Measurements from ENCODE around the gene TMIE. TPM values are rescaled to one million over a fixed set of nuclear protein-coding genes. Genes with fewer than 3 reads are reported as not detected.

The TMIE gene
- polyA plus RNA-seq, 3 donors, result not detected

DNA sequence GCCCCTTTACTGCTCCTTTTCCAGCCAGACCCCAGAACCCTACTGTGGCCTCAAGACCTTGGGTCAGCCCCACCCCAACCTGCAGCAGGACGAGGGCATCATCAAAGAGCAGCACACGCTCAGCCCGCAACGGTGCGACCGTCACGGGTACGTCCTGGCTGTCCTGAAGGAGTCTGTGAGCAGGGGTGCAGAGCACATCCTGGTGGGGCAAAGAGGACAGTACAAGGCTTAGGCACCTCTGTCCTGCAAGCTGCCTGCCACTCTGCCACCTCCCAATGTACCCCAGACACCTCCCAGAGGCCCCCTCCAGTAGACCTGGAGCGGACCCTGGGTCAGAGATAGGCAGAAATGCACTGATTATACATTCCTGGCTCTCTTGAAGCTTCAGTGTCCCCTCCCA, 15.7 kb upstream of the TMIE start:
- Mint-ChIP-seq H3K27me3 (ENCODE audit: low read depth in 3 of 3) (peaks cover 1 to 10% (median 2%) of the 10 kb centered on the region in 3 donors), H3K4me1 (peaks cover 9% of the 10 kb centered on the region), H3K36me3 (peaks cover 0 to 9% of the 10 kb centered on the region in 2 donors), H3K27ac (peak overlapping the region in 1 of 7 donors; percentile 81), H3K4me3 (no peak overlapping the region), H3K9me3 (no peaks in the 10 kb centered on the region)
- Histone ChIP-seq H3K27ac (ENCODE audit: low read depth in 1 of 2, low read length in 2 of 2) (no peak overlapping the region), H3K4me3 (replicated peaks in 1 of 3; ENCODE audit: low read depth in 2 of 3, low read length in 3 of 3) (no peak overlapping the region), H3K9ac (ENCODE audit: insufficient read depth, low read length, poor library complexity, severe bottlenecking) (no peak overlapping the region), H3K27me3 (ENCODE audit: control insufficient read depth in 2 of 2, insufficient read depth in 2 of 2, low read length in 2 of 2) (no peaks in the 10 kb centered on the region), H3K4me2 (replicated peaks; ENCODE audit: extremely low read depth, low read length, poor library complexity, severe bottlenecking) (no peak overlapping the region), H3K79me2 (ENCODE audit: insufficient read depth, low read length) (no peaks in the 10 kb centered on the region), H3K9me3 (replicated peaks in 1 of 2; ENCODE audit: control insufficient read depth in 1 of 2, insufficient read depth in 1 of 2, low read length in 2 of 2) (no peaks in the 10 kb centered on the region), H3K4me1 (ENCODE audit: control insufficient read depth in 1 of 2, insufficient read depth in 2 of 2, low read length in 2 of 2) (peaks cover 11 to 13% of the 10 kb centered on the region in 2 donors), H2AFZ (ENCODE audit: insufficient read depth, low read depth, low read length, poor library complexity, severe bottlenecking) (no peak overlapping the region), H4K20me1 (ENCODE audit: insufficient read depth, low read length) (no peaks in the 10 kb centered on the region), H3K36me3 (replicated peaks in 1 of 2; ENCODE audit: control insufficient read depth in 1 of 2, insufficient read depth in 2 of 2, low read length in 2 of 2) (no peaks in the 10 kb centered on the region)
- 94% methylated on average over 9 of the region's 9 CpGs for WGBS (ENCODE audit: insufficient coverage)
- DNase-seq, result no peak
- TF ChIP-seq, protein P1, sequence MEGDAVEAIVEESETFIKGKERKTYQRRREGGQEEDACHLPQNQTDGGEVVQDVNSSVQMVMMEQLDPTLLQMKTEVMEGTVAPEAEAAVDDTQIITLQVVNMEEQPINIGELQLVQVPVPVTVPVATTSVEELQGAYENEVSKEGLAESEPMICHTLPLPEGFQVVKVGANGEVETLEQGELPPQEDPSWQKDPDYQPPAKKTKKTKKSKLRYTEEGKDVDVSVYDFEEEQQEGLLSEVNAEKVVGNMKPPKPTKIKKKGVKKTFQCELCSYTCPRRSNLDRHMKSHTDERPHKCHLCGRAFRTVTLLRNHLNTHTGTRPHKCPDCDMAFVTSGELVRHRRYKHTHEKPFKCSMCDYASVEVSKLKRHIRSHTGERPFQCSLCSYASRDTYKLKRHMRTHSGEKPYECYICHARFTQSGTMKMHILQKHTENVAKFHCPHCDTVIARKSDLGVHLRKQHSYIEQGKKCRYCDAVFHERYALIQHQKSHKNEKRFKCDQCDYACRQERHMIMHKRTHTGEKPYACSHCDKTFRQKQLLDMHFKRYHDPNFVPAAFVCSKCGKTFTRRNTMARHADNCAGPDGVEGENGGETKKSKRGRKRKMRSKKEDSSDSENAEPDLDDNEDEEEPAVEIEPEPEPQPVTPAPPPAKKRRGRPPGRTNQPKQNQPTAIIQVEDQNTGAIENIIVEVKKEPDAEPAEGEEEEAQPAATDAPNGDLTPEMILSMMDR (IDR thresholded peaks at IDR 0.05), result no peak
- intact Hi-C loops (cut with micrococcal nuclease), result no loop called here

DNA sequence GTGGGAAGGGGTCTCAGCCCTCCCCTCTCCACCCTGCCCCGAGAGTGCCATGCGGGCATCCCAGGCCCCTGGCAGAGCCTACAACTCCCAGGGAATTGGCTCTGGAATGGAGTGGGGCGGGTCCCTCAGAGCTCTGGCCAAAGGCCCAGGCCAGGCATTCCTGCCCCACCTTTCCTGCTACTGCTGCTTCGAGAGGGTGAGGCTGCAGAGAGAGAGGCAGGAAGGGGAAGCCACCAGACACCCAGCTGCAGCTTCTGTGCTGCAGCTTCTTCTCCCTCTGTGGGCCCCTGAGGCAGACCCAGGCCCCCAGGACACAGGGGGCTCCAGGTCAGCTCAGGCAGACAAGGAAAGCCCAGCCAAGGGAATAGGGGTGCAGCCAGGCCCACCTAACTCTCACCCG, 10.4 kb upstream of the TMIE start:
- peaks cover under 1% of the 10 kb centered on the region for H4K20me1 ChIP-seq (ENCODE audit: insufficient read depth, low read length)
- H3K27me3 ChIP-seq (ENCODE audit: control insufficient read depth in 2 of 2, insufficient read depth in 2 of 2, low read length in 2 of 2), result peaks cover 0 to 10% of the 10 kb centered on the region in 2 donors
- peaks cover 42 to 47% of the 10 kb centered on the region in 2 donors for H3K4me1 ChIP-seq (ENCODE audit: control insufficient read depth in 1 of 2, insufficient read depth in 2 of 2, low read length in 2 of 2)
- no peak overlapping the region for H3K9ac ChIP-seq (ENCODE audit: insufficient read depth, low read length, poor library complexity, severe bottlenecking)
- H3K36me3 ChIP-seq (replicated peaks in 1 of 2; ENCODE audit: control insufficient read depth in 1 of 2, insufficient read depth in 2 of 2, low read length in 2 of 2), result no peaks in the 10 kb centered on the region
- TF ChIP-seq, protein P1 (IDR thresholded peaks at IDR 0.05), result no peak
- H3K4me1 Mint-ChIP-seq, result peaks cover 45% of the 10 kb centered on the region
- H3K27ac Mint-ChIP-seq, result no peak overlapping the region
- no peak overlapping the region for H3K4me3 ChIP-seq (replicated peaks in 1 of 3; ENCODE audit: low read depth in 2 of 3, low read length in 3 of 3)
- peaks cover 4% of the 10 kb centered on the region in 2 donors for H3K36me3 Mint-ChIP-seq
- no peak overlapping the region for H3K4me2 ChIP-seq (replicated peaks; ENCODE audit: extremely low read depth, low read length, poor library complexity, severe bottlenecking)
- intact Hi-C loops (cut with micrococcal nuclease), result loop anchor here in 1 of 2 donors (10.0 kb wide), 1 partner anchor 284 kb away; the partner anchor contains the start of genes CCDC12 and NBEAL2
- H3K4me3 Mint-ChIP-seq, result no peak overlapping the region
- no peak for DNase-seq
- peaks cover 0 to 2% (median 0%) of the 10 kb centered on the region in 7 donors for H3K9me3 Mint-ChIP-seq
- no peak overlapping the region for H2AFZ ChIP-seq (ENCODE audit: insufficient read depth, low read depth, low read length, poor library complexity, severe bottlenecking)
- no peaks in the 10 kb centered on the region for H3K79me2 ChIP-seq (ENCODE audit: insufficient read depth, low read length)
- 10% methylated on average over 2 of the region's 5 CpGs for WGBS (ENCODE audit: insufficient coverage)
- no peaks in the 10 kb centered on the region for H3K9me3 ChIP-seq (replicated peaks in 1 of 2; ENCODE audit: control insufficient read depth in 1 of 2, insufficient read depth in 1 of 2, low read length in 2 of 2)
- no peak overlapping the region for H3K27ac ChIP-seq (ENCODE audit: low read depth in 1 of 2, low read length in 2 of 2)
- peaks cover 13 to 29% (median 17%) of the 10 kb centered on the region in 3 donors for H3K27me3 Mint-ChIP-seq (ENCODE audit: low read depth in 3 of 3)
